NCI-H1436 treated with DMSO at 0.1 percent for 48 hours (cell line): ENCODE results near the gene PEX13.
"Not testable (repeated sequence)": the region's sequence is repeated elsewhere in the genome, so short reads cannot be mapped to it uniquely, and the experiment has no call there.

Source experiments
- DNase-seq: peaks from one replicate; lab custom pipeline; 2025; lab: John Stamatoyannopoulos, UW

The PEX13 gene

GRCh38 chr2:61009355-61009754 lies 8.2 kb upstream of the PEX13 start:
- no peak for DNase-seq

DNA sequence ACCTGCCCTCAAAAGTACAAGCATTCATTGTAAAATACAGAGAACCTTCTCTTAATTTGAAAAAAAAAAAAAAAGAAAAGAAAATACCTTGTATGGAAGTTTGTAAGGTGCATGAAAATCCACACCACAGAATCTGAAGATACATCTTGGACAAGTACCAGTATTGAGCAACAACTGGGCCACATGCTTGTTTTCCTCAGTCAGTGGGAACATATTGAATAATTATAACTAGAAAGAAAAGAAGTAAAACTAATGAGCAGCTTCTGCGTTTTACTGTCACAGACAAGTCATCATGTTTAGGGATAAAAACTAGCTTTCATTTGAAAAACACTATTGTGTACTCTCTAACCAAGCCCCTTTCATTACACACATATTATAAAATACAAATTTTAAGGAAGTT lies 5.8 kb upstream of the PEX13 start:
- DNase-seq, result no peak

GRCh38 chr2:61012303-61012702 lies 5.2 kb upstream of the PEX13 start:
- DNase-seq, result not testable (repeated sequence)

DNA sequence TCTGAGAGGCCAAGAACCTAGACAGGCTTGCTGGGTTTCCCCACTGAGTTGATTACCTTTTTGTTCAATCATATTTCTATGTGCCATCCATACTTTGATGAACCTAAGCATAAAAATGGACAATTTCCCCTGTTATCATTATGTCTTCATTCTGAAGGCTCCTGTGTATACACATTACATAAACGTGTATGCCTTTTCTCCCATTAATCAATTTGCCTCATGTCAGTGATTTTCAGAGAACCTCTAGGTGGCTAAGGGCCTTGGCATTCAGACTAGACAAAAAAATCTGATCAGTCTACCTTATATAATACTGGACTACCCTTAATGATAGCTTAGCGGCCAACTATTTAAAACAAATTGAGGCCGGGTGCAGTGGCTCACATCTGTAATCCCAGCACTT lies 4.1 kb upstream of the PEX13 start:
- DNase-seq, result no peak

- DNase-seq, result no peak
Observed at GRCh38 chr2:61014763-61015162, 2.8 kb upstream of the PEX13 start.

- DNase-seq, result no peak
Observed at GRCh38 chr2:61015976-61016375, 1.5 kb upstream of the PEX13 start.

DNA sequence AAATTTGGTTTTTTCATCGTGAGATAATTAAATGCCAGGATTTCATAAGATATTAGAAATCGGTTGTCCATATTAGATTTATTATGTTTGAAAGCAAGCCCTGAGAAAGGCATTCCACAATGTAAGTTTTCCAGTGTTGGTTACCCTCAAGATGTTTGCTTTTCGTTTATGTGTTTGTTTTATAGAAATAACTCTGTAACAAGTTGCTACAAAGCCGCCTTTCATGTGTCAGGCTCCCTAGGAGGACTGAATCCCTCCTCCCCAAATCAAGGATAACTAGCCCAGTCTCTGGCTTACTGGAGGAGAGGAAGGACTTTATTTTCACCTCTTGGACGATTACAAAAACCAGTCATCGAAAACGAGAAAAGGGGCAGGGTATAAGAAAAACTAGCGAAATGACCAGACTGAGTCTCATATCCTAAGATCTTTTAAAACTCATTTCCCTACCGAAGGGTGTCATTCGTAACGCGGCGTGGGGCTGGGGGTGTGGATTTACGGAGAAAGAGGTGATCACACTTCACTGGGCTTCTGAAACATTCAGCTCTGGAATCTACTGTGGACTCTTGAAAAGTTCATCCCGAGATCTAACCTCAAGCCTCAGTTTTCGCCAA lies 1.0 kb upstream of the PEX13 start:
- no peak for DNase-seq

DNA sequence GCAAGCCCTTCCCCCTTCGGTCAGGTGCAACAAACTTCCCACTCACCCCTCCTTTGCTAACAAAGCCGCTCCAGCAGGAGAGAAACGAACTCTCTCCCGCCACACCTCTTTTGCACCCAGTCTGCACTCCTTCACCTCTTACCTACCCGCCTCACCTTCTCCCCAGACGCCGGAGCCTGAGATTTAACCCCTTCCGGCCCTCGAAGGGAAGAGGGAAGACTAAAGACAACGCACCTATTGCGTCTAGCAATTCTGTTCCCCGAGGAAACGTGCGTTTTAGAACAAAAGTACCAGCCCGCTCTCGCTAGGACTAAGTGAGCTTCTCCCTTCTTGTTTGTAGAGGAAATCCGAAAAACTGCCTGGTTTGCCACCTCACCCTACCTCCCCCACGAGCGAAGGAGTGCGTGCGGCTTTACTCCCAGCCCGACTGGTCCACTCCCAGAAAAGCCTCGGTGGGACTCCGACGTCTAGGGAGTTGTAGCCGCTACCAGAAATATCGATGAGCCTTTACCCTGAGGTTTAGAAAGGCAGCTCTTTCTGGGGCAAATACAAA lies 441 bp upstream of the PEX13 start:
- no peak for DNase-seq

DNA sequence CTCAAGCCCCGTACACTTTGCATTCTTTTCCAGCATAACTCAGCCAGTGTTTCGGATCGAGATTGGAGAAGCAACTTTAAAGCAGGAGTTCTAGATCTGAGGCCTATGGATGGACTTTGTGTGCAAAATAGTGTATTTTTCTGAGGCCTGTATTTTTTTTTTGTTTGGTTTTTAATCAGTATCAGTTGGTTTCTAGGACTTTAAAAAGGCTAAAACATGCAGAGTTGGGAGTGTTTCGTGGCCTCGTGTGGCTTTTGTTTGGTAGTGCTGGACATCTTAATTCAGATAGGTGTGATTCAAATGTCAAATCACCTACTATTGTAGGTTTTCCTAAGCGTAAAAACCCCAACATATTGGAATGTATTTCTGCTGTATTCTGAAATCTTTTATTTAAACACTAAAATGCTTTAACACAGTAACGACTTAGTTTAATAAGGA lies 817 bp downstream of the PEX13 start:
- DNase-seq, result no peak

- DNase-seq, result no peak
Observed at GRCh38 chr2:61018798-61019197, 1.3 kb downstream of the PEX13 start.

DNA sequence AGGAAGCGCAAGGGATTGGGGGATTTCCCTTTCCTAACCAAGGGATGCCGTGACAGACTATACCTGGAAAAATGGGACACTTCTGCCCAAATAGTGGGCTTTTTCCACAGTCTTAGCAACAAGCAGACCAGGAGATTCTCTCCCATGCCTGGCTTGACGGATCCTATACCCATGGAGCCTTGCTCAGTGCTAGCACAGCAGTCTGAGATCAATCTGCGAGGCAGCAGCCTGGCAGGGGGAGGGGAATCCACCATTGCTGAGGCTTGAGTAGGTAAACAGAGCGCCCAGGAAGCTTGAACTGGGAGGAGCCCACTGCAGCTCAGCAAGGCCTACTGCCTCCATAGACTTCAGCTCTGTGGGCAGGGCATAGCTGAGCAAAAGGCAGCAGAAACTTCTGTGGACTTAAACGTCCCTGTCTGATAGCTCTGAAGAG lies 3.7 kb downstream of the PEX13 start:
- DNase-seq, result no peak

DNA sequence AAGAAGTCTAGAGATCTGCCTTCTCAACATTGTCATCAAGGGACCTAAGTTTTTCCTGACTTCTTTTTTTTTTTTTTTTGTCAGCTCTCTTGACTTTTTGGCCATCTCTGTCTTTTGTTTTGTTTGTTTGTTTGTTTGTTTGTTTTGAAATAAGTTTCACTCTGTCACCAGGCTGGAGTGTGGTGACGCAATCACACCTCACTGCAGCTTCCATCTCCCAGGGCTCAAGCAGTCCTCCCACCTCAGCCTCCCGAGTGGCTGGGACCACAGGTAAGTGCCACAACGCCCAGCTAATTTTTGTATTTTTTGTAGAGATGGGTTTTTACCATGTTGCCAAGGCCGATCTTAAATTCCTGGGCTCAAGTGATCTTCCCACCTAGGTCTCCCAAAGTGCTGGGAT lies 6.2 kb downstream of the PEX13 start:
- DNase-seq, result no peak

GRCh38 chr2:61029533-61029932 lies 12.0 kb downstream of the PEX13 start:
- DNase-seq, result no peak

DNA sequence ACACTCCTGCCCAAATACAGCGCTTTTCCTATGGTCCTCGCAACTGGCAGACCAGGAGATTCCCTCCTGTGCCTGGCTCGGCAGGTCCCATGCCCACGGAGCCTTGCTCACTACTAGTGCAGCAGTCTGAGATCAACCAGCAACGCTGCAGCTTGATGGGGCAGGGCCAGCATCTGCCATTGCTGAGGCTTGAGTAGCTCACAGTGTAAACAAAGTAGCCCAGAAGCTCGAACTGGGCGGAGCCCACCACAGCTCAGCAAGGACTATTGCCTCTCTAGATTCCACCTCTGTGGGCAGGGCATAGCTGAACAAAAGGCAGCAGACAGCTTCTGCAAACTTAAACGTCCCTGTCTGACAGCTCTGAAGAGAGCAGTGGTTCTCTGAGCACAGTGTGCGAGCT lies 17.1 kb downstream of the PEX13 start:
- DNase-seq, result not testable (repeated sequence)

DNA sequence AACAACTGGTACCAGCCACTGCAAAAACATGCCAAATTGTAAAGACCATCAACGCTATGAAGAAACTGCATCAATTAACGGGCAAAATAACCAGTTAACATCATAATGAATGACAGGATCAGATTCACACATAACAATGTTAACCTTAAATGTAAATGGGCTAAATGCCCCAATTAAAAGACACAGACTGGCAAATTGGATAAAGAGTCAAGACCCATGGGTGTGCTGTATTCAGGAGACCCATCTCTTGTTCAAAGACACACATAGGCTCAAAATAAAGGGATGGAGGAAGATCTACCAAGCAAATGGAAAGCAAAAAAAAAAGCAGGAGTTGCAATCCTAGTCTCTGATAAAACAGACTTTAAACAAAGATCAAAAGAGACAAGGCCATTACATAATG lies 19.1 kb downstream of the PEX13 start:
- DNase-seq, result not testable (repeated sequence)

GRCh38 chr2:61042807-61043206 lies 25.3 kb downstream of the PEX13 start:
- no peak for DNase-seq

DNA sequence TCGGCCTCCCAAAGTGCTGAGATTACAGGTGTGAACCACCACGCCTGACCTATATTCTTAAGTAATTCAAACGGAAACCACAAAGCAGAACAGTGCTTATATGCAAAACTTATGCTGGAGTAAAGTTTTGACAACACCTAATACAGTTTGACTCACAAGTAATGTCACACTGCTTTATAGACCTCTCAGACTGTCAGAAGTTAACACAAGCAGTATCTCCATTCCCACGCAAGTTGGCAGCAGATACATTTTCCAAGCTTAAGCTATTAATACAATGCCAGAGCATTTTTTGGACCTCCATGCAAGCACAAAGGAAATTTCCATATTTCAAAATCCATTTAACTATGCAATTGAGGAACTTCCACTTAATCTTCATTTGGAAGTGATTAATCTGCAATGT lies 27.1 kb downstream of the PEX13 start:
- no peak for DNase-seq

DNA sequence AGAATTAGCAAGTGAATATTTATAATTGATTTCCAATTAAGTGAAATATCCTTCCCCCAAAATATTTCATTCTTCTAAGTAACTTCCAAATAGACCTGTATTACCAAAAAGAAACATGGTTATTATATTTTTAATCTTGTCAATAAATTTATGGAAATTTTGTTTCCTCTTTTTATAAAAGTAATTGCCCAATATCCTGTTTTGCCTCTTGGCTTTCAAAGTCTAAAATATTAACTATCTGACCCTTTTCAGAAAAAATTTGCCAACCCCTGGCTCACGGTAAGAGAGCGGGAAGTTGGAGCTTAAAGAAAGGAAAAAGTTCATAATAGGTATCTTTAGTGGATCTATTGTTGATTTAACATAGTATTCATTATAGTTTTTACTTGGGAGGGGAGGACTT lies 27.7 kb downstream of the PEX13 start:
- DNase-seq, result no peak

DNA sequence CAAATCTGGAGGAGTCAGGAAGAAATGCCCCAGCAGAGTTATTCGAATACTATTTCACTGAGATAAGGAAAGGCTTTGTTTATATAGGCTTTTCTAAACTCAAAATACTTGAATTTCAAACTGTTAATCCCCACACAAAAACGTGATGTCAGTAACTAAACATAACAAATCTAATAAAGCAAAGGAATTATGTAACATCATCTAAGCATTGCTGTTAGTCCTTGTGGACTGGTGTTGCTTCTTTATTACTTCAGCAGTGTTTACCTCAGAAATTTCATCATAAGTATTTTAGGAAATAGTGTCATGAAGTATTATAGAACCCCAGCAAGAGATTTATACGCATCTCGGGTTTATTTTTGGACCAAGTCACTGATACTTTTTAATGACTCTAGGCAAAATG lies 28.5 kb downstream of the PEX13 start:
- DNase-seq, result no peak

- DNase-seq, result no peak
Observed at GRCh38 chr2:61055557-61055956, 38.0 kb downstream of the PEX13 start.

DNA sequence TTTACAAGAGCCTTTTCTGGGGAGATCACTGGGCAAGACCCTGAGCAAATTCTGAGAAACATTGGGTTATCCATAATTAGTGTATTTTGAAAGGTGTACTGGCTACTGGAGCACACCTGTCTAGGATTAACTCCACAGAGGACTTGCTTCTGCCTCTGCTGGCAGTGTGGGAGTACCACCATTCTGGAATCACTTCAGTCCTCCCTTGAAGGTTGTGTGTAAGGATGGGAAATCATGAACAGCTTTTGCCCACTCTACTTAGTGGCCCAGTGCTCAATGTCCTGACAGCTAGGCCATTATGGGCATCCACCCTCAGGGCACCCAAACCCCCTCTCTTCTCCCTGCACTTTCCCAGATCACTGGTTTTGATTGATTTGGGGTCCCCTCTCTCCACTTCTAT lies 40.0 kb downstream of the PEX13 start:
- no peak for DNase-seq

- DNase-seq, result no peak
Observed at GRCh38 chr2:61059382-61059781, 41.9 kb downstream of the PEX13 start.

GRCh38 chr2:61065714-61066709 lies 48.5 kb downstream of the PEX13 start, which contains the start of gene SANBR:
SANBR (plus strand) TSS chr2:61065871; CDS start chr2:61070351, 4,480 bp downstream.
- peak; percentile 81 for DNase-seq
